ENCODE results near the gene BMPR1B.

- TF ChIP-seq POLR2AphosphoS5 (IDR thresholded peaks at IDR 0.05; ENCODE audit: low read depth, low read length) (peak; percentile 39; the same call in 1 of the 2 replicates), SIN3A (IDR thresholded peaks at IDR 0.05; ENCODE audit: borderline replicate concordance, insufficient read depth, low read length) (no peak), TAF1 (IDR thresholded peaks at IDR 0.05; ENCODE audit: borderline replicate concordance, insufficient read depth, low read length) (no peak), FOXP2 (optimal IDR thresholded peaks at IDR 0.05; ENCODE audit: borderline replicate concordance, extremely low read depth, extremely low read length, insufficient read depth) (no peak), REST (IDR thresholded peaks at IDR 0.05; ENCODE audit: insufficient read depth in 1 of 2, low read depth in 2 of 2, low read length in 2 of 2) (no peak)
Measured at GRCh38 chr4:95059663-95060062, 301.9 kb downstream of the BMPR1B start.

All from PFSK-1 (cell line).